Measurements from ENCODE around the gene DNAJC30. TPM values are rescaled to one million over a fixed set of nuclear protein-coding genes. Genes with fewer than 3 reads are reported as not detected.
A peak's percentile ranks its signal among the peaks of the same experiment; 100 is the strongest.

Gene DNAJC30
- total and polyA plus RNA-seq, 2 of the 8 experiments (the other 6 are each of a cell fraction or from before 2014, with no cell fraction given) = 6.1 to 6.3 TPM

DNA sequence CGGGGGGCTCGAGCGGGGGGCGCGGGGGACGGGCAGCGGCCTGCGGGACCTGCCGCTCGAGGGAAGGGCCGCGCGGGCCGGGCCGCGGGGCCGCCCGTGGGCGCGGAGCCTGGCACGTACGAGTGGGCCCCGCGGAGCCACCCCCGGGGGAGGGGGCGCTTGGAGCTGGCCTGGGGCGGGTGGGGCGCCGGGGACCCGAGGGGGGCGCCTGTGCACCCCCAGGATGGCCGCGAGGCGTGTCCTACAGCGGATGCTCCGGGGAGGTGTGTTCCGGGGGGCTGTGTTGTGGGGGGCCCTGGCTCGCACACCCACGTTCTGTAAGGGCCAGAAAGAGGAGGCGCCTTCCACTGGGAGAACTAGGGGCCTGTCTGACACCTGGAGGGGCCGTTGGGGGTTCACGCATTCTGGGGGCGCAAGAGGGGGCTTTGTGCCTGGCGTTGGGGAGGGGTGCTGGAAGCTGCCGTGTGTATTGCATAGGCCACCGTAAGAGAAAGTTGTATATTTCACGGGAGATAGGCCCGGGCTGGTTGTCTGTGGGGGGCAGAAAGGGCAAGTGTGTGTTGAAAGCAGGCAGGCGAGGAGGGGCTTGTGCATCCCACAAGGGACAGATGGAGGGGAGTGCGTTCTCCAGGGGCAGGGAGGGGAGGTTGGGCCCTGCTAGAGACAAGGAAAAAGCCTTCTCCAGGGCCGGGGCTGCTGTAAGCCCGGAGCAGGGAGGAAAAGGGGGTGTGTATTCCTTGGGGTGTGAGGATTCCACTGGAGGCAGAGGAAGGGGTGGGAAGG lies 15.0 kb downstream of the DNAJC30 start:
- no peak overlapping the region for H2AK5ac ChIP-seq (ENCODE audit: low read depth, low read length)
- ChIA-PET POLR2A (ENCODE audit: partially characterized antibody) (interaction anchor here (0.6 to 2.1 kb wide), 3 partner anchors 46 to 70 kb away, joined by 3 to 6 read pairs (median 3); partner anchors contain the start of gene ABHD11), CTCF (ENCODE audit: partially characterized antibody) (interaction anchor here (0.6 to 9.1 kb wide), 18 partner anchors 8 to 141 kb away, joined by 3 to 72 read pairs (median 3); no protein-coding TSS in a partner anchor)
- no peak overlapping the region for H4K5ac ChIP-seq (ENCODE audit: insufficient read length, low read depth, low read length)
- no peaks in the 10 kb centered on the region for H3K9me3 ChIP-seq (ENCODE audit: insufficient read depth in 2 of 2, low read depth in 1 of 2, low read length in 1 of 2)
- no peak overlapping the region for H3K18ac ChIP-seq (ENCODE audit: extremely low read depth, low read length)
- no peaks in the 10 kb centered on the region for H3K79me2 ChIP-seq (ENCODE audit: control insufficient read depth in 1 of 2, insufficient read depth in 2 of 2, low read length in 2 of 2)
- H3K9ac ChIP-seq (replicated peaks in 1 of 4; ENCODE audit: extremely low read depth in 1 of 4, low read depth in 3 of 4, low read length in 3 of 4) = peak overlapping the region in 1 of 4 experiments; percentile 74; a peak in 3 of 7 replicates
- FAIRE-seq (no peak), DNase-seq (ENCODE audit: low read depth in 1 of 2, low spot score in 2 of 2) (no peak)
- H3K4me1 ChIP-seq (replicated peaks in 1 of 4; ENCODE audit: control insufficient read depth in 3 of 4, insufficient read depth in 4 of 4, low read length in 3 of 4) = peaks cover 0 to 20% (median 9%) of the 10 kb centered on the region in 4 experiments; a peak in 6 of 7 replicates
- H3K23me2 ChIP-seq (ENCODE audit: low read depth, low read length) = peaks cover 5% of the 10 kb centered on the region; the same call in 1 of the 2 replicates
- TF ChIP-seq RFX5 (IDR thresholded peaks at IDR 0.05; ENCODE audit: borderline replicate concordance, low read depth, low read length) (no peak), EGR1 (IDR thresholded peaks at IDR 0.05; ENCODE audit: borderline replicate concordance, low read depth, low read length) (no peak), RXRA (IDR thresholded peaks at IDR 0.05; ENCODE audit: insufficient read depth, low read depth, low read length) (no peak), KDM4A (IDR thresholded peaks at IDR 0.05; ENCODE audit: low read depth, low read length, severe bottlenecking) (no peak), CBX5 (IDR thresholded peaks at IDR 0.05; ENCODE audit: low read depth, low read length) (no peak), SP2 (IDR thresholded peaks at IDR 0.05; ENCODE audit: low read length) (no peak), TEAD4 (IDR thresholded peaks at IDR 0.05; ENCODE audit: low read depth, low read length) (no peak)
- H2BK5ac ChIP-seq (ENCODE audit: low read depth, low read length) = no peak overlapping the region
- peak overlapping the region; percentile 50; the same call in 1 of the 2 replicates for H2BK12ac ChIP-seq (ENCODE audit: low read depth, low read length)
- no peak overlapping the region for H2AFZ ChIP-seq (ENCODE audit: low read length)
- H3K27me3 ChIP-seq (replicated peaks in 1 of 4; ENCODE audit: control insufficient read depth in 3 of 4, extremely low read depth in 1 of 4, insufficient read depth in 3 of 4, low read length in 3 of 4) = no peaks in the 10 kb centered on the region; a peak in 1 of 7 replicates
- H3K36me3 ChIP-seq (ENCODE audit: control insufficient read depth in 2 of 4, insufficient read depth in 4 of 4, low read length in 3 of 4) = no peaks in the 10 kb centered on the region
- peak overlapping the region; percentile 76 to 87 for H3K4me2 ChIP-seq (ENCODE audit: insufficient read depth in 1 of 2, low read depth in 2 of 2, low read length in 2 of 2)
- no peak overlapping the region for H3K14ac ChIP-seq (ENCODE audit: insufficient read length)
- no peak overlapping the region for H3K56ac ChIP-seq (replicated peaks; ENCODE audit: insufficient read length, low read depth, low read length)
- 37% methylated on average over 12 of the region's 52 CpGs; no CpG with 5 or more reads in 1 of the 2 experiments for WGBS, 2 experiments (ENCODE audit: extremely low coverage in 1 of 2, insufficient coverage in 1 of 2, insufficient read length in 1 of 2, insufficient replicate concordance in 2 of 2, low coverage in 1 of 2, low lambda C conversion rate in 2 of 2, missing lambda C conversion rate in 1 of 2)
- no peak overlapping the region for H2BK20ac ChIP-seq (ENCODE audit: low read length)
- no peak overlapping the region for H2BK120ac ChIP-seq (replicated peaks; ENCODE audit: low read depth, low read length)
- H3K79me1 ChIP-seq (ENCODE audit: low read depth, low read length) = 0 out of 2 replicates have a peak, but pooled peaks cover 3% of the 10 kb centered on the region
- no peak overlapping the region for H4K91ac ChIP-seq (replicated peaks; ENCODE audit: insufficient read length, low read length)
- no peak overlapping the region for H3K27ac ChIP-seq (ENCODE audit: low read depth, low read length)
- no peak overlapping the region for H3K4ac ChIP-seq (replicated peaks; ENCODE audit: insufficient read length, low read depth, low read length)
- H4K20me1 ChIP-seq (replicated peaks in 1 of 2; ENCODE audit: control insufficient read depth in 1 of 2, insufficient read depth in 2 of 2, low read length in 2 of 2) = no peaks in the 10 kb centered on the region
- H3K4me3 ChIP-seq (ENCODE audit: extremely low read depth in 1 of 4, insufficient read depth in 2 of 4, low read depth in 3 of 4, low read length in 4 of 4) = peak overlapping the region; percentile 37 to 63 (median 46)
- H3K23ac ChIP-seq (ENCODE audit: insufficient read length) = no peak overlapping the region
- H4K8ac ChIP-seq (ENCODE audit: extremely low read depth, insufficient read depth, low read length) = peak overlapping the region; percentile 22
- H2BK15ac ChIP-seq (ENCODE audit: low read length) = peak overlapping the region; percentile 81; the same call in 1 of the 2 replicates
